ENCODE data around the gene ABCC12.

Gene ABCC12

DNA sequence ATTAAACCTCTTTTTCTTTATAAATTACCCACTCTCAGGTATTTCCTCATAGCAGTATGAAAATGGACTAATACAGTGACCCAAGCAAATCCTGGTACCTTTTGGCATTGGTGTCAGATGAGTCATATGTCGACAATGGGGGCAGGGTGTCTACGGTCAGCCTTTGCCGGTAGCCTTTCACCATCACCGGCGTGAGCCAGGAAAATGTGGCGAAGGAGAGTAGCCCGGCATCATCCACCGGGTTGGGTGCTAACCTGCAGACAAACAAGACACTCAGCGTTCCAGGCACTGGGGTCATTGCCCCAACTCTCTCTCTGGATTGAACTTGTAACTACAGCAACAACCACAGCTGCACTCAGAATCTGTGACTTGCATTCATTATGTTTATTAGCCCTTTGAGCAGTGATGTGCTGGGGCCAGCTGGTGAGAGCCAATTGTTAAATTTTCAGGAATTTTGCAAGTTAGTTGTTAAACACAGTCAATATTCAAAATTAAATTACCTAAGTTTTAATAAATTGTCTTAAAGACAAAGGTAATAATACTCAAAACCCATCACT is 11.9 kb downstream of the ABCC12 start:
- DNase-seq (ENCODE audit: low read depth): no peak
- no peak overlapping the region for H3K4me3 ChIP-seq (ENCODE audit: low read depth, low read length)
- TF ChIP-seq, protein P1, sequence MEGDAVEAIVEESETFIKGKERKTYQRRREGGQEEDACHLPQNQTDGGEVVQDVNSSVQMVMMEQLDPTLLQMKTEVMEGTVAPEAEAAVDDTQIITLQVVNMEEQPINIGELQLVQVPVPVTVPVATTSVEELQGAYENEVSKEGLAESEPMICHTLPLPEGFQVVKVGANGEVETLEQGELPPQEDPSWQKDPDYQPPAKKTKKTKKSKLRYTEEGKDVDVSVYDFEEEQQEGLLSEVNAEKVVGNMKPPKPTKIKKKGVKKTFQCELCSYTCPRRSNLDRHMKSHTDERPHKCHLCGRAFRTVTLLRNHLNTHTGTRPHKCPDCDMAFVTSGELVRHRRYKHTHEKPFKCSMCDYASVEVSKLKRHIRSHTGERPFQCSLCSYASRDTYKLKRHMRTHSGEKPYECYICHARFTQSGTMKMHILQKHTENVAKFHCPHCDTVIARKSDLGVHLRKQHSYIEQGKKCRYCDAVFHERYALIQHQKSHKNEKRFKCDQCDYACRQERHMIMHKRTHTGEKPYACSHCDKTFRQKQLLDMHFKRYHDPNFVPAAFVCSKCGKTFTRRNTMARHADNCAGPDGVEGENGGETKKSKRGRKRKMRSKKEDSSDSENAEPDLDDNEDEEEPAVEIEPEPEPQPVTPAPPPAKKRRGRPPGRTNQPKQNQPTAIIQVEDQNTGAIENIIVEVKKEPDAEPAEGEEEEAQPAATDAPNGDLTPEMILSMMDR (IDR thresholded peaks at IDR 0.05; ENCODE audit: insufficient read depth, low read depth, low read length, missing control alignments): no peak

DNA sequence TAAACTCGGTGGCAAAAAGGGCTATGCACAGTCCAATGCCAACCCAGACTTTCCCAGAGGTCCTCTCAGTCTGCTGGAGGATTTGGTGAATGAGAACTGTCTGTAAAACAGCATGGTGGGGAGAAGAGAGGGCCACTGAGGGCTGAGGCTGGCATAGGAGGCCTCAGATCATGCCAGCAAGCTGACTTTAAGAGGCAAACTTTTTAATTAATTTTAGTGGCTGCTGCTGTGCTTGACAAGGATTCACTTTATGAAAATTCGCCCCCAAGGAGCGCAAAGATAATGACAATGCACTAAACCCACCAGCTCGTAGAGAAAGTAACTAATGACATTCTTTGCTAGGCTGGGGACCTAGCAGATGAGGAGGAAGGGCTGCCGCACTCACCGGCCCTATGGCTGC is 15.0 kb downstream of the ABCC12 start:
- TF ChIP-seq, protein P1 (IDR thresholded peaks at IDR 0.05; ENCODE audit: insufficient read depth, low read depth, low read length, missing control alignments): no peak
- no peak for DNase-seq (ENCODE audit: low read depth)
- no peak overlapping the region for H3K4me3 ChIP-seq (ENCODE audit: low read depth, low read length)

DNA sequence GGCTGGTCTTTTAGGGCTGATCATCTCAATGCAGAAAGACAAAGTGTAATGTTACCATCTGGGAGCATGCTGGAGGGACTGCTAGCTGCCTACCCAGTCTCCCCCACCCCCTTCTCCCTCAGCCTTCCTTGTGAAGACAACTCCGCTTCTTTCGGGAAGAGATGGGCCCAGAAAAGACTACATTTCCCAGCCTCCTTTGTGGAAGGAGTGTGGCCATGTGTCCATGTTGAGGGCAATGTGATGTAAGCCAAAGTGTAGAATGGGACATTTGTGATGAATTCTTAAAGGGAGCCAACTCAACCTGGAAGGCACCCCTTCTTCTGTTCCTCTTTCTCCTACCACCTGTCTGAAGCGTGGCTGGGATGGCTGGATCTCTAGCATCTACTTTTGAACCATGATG is 16.3 kb downstream of the ABCC12 start:
- no peak for DNase-seq (ENCODE audit: low read depth)
- TF ChIP-seq, protein P1 (IDR thresholded peaks at IDR 0.05; ENCODE audit: insufficient read depth, low read depth, low read length, missing control alignments): no peak
- H3K4me3 ChIP-seq (ENCODE audit: low read depth, low read length): no peak overlapping the region

DNA sequence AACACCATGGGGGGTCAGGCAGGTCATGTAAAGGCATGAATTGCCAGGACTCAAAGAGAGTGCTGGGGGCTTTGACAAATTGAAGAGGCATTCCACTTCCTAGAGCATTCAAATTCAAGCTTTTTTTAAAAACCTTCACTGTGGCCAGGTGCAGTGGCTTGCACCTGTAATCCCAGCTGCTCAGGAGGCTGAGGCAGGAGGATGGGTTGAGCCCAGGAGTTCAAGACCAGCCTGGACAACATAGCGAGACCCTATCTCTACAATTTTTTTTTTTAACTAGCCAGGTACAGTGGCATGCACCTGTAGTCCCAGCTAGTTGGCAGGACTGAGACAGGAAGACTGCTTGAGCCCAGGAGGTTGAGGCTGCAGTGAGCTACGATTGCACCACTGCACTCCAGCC is 17.2 kb downstream of the ABCC12 start:
- no peak for DNase-seq (ENCODE audit: low read depth)
- TF ChIP-seq, protein P1 (IDR thresholded peaks at IDR 0.05; ENCODE audit: insufficient read depth, low read depth, low read length, missing control alignments): no peak
- no peak overlapping the region for H3K4me3 ChIP-seq (ENCODE audit: low read depth, low read length)

DNA sequence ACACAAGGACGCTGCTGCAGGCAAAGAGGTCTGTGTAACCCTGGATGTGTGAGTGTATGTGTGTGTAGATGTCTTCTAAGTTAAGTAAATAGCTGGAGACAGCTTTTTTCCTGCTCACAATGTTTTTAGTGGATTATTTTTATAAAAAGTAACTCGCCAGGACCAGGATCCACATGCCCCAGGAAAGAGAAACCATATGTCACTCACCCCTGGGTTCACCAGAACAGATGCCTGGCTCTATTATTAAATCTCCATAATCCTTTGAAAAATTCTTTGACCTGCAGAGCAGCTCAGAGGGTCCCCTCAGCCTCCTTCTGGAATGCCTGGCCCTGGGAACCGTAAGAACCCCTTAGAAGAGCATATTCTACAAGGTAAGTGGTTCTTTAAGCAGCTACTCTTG is 18.0 kb downstream of the ABCC12 start:
- DNase-seq (ENCODE audit: low read depth): no peak
- no peak overlapping the region for H3K4me3 ChIP-seq (ENCODE audit: low read depth, low read length)
- TF ChIP-seq, protein P1 (IDR thresholded peaks at IDR 0.05; ENCODE audit: insufficient read depth, low read depth, low read length, missing control alignments): no peak

DNA sequence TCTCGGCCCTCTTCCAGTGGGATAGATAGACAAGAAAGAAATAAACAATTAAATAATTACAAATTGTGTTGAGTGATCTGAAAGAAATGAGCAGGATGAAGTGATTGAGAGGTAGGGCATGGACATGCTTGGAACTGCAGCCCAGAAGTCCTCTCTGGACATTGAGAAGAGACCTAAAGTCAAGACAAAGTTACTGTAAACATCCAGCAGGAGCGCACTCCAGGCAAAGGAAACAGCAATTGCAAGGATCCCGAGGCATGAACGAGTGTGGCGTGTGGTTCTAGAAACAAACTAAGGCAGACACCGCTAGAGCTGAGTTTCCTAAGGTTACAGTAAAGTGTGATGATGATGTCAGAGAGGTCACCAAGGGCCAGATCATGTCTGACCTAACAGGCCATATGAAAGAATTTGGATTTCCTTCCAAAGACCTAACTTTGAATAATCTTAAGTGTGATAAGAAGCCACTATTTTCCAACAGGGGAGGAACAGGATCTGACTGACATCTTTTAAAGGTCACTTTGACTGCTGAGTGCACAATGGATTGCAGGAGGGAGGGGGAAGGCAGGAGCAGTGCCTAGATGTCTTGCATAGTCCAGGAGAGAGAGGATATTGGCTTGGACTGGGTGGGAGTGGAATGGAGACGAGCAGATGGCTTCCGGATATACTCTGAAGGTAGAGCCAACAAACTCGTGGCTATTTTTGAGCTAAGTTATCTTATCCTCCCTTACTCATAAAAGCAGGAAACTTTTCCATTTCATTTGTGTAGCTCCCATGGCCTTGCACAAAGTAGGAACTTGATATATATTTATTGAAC is 19.0 kb downstream of the ABCC12 start:
- DNase-seq (ENCODE audit: low read depth): no peak
- TF ChIP-seq, protein P1 (IDR thresholded peaks at IDR 0.05; ENCODE audit: insufficient read depth, low read depth, low read length, missing control alignments): no peak
- no peak overlapping the region for H3K4me3 ChIP-seq (ENCODE audit: low read depth, low read length)

All from GM12865 (cell line).